ENCODE data around the gene TEN1. TPM values are rescaled to one million over a fixed set of nuclear protein-coding genes. Genes with fewer than 3 reads are reported as not detected.

Gene TEN1
- total and polyA plus RNA-seq, 2 donors, result 13.9 to 16.2 TPM

- 77% methylated on average over 4 of the region's 4 CpGs for WGBS
- H3K4me3 ChIP-seq (ENCODE audit: low read depth, low read length), result no peak overlapping the region
- H3K27ac ChIP-seq (ENCODE audit: low read depth), result no peak overlapping the region
- no peaks in the 10 kb centered on the region for H3K4me1 ChIP-seq (ENCODE audit: insufficient read depth)
- DNase-seq (ENCODE audit: extremely low spot score), result no peak
- H3K36me3 ChIP-seq (ENCODE audit: insufficient read depth), result no peaks in the 10 kb centered on the region
These were observed 8.0 kb downstream of the TEN1 start for GRCh38 chr17:75987041-75987440.

- 89% methylated on average over 9 of the region's 9 CpGs for WGBS
- H3K36me3 ChIP-seq (ENCODE audit: insufficient read depth), result no peaks in the 10 kb centered on the region
- no peaks in the 10 kb centered on the region for H3K4me1 ChIP-seq (ENCODE audit: insufficient read depth)
These were observed 12.4 kb downstream of the TEN1 start for GRCh38 chr17:75991396-75991795.

GRCh38 chr17:75994802-75995370, 15.8 kb downstream of the TEN1 start:
- no peak overlapping the region for H3K4me3 ChIP-seq (ENCODE audit: low read depth, low read length)
- H3K4me1 ChIP-seq (ENCODE audit: insufficient read depth), result no peaks in the 10 kb centered on the region
- DNase-seq (ENCODE audit: extremely low spot score), result no peak
- WGBS, result 94% methylated on average over 5 of the region's 5 CpGs
- H3K27ac ChIP-seq (ENCODE audit: low read depth), result no peak overlapping the region
- H3K36me3 ChIP-seq (ENCODE audit: insufficient read depth), result no peaks in the 10 kb centered on the region

More at GRCh38 chr17:75991396-75991795, 12.4 kb downstream of the TEN1 start:
- no peak for DNase-seq (ENCODE audit: extremely low spot score)
- H3K4me3 ChIP-seq (ENCODE audit: low read depth, low read length), result no peak overlapping the region
- H3K27ac ChIP-seq (ENCODE audit: low read depth), result no peak overlapping the region

GRCh38 chr17:75995385-75995925, 16.4 kb downstream of the TEN1 start:
- Histone ChIP-seq H3K27ac (ENCODE audit: low read depth) (no peak overlapping the region), H3K4me3 (ENCODE audit: low read depth, low read length) (no peak overlapping the region), H3K4me1 (ENCODE audit: insufficient read depth) (no peaks in the 10 kb centered on the region), H3K36me3 (ENCODE audit: insufficient read depth) (no peaks in the 10 kb centered on the region)
- WGBS, result 95% methylated on average over 7 of the region's 7 CpGs
- no peak for DNase-seq (ENCODE audit: extremely low spot score)

DNA sequence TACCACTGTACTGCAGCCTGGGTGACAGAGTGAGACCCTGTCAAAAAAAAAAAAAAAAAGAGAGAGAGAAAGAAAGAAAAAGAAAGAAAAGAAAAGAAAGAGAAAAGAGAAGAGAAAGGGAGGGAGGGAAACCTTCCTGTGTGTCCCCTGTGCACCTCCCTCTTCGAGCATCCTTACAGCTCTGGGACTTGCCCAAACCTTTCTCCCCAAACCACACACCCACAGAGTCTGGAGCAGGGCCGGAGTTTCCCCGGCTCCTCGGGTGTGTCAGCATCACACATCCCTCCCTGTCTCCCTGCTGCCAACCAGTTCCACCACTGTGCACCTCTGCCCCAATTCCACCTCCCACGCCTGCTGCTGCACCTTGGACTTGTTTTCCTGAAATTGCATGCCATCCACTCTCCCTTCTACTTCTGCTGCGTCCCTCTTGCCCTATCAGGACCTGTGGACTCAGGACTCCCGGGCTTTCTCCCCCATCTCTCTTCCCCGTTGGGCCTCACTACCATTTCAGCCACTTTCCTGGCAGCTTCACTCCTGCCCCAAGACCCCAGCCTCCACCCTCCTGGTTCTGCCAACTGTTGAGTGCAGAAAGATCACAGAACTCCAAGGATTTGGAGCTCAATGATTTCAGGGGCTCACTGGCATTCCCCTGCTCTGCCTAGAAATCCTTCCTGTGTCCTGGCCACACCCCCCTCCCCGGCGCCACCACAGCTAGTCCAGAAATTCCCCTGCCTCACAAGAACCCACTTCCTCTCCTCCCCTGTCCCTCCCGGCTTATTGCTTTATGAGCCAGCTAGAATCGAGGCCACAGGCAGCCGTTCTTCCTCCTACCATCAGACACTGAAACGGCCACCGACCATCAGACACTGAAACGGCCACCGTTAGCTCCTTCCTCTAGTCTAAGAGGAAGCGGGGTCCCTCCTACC, 17.9 kb downstream of the TEN1 start:
- no peak for DNase-seq (ENCODE audit: extremely low spot score)
- no peaks in the 10 kb centered on the region for H3K36me3 ChIP-seq (ENCODE audit: insufficient read depth)
- 33% methylated on average over 18 of the region's 18 CpGs for WGBS
- H3K4me3 ChIP-seq (ENCODE audit: low read depth, low read length), result no peak overlapping the region
- H3K4me1 ChIP-seq (ENCODE audit: insufficient read depth), result no peaks in the 10 kb centered on the region
- peak overlapping the region; percentile 80 for H3K27ac ChIP-seq (ENCODE audit: low read depth)

DNA sequence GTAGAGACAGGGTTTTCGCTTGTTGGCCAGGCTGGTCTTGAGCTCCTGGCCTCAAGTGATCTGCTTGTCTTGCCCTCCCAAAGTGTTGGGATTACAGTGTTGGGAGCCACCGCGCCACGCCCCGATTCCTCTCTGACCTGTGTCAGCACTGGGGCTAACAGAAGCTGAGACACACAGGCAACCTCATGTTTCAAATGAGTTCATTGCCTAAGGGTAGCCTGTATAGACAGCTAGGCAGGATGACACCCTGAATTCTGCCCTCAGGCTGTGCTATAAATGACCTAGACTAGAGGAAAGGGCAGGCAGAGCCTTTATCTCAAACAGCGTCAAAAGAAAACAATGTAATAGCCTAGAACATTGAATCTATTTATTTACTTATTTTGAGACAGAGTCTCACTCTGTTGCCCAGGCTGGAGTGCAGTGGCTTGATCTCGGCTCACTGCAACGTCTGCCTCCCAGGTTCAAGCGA, 19.3 kb downstream of the TEN1 start:
- DNase-seq (ENCODE audit: extremely low spot score), result no peak
- 92% methylated on average over 9 of the region's 9 CpGs for WGBS
- Histone ChIP-seq H3K4me3 (ENCODE audit: low read depth, low read length) (no peak overlapping the region), H3K4me1 (ENCODE audit: insufficient read depth) (no peaks in the 10 kb centered on the region), H3K36me3 (ENCODE audit: insufficient read depth) (no peaks in the 10 kb centered on the region), H3K27ac (ENCODE audit: low read depth) (no peak overlapping the region)

DNA sequence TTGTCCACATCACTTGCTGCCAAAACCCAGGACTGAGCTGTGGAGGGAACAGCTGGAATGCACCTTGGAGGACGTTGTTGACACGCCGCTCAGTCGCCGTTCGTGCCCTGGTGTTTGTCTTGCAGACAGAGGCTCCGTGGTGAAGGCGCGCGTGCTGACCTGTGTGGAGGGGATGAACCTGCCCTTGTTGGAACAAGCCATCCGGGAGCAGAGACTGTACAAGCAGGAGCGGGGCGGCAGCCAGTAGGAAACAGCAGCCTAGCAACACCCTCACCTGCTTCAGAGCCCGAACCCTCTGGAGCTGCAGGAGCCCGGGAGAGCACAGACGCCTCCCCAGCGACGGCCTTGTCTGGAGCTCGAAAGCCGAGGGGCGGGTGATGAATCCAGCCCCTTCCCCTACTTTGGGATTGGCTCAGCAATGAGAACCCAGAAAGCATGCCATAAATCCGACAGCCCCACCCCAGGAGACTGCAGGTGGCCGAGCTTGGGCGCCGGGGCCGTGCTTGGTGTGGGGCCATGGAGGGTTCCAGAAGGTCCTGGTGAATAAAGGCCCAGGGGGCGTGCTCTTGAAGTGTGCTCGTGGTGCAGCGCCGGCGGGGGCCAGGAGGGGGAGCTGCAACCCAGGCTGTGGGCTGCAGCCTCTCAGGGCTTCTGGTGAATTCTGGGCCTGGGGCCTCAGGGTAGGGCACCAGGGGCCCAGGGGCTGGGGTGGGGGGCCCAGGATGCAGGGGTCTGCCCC, 21.1 kb downstream of the TEN1 start:
- WGBS, result 70% methylated on average over 31 of the region's 31 CpGs
- Histone ChIP-seq H3K4me1 (ENCODE audit: insufficient read depth) (no peaks in the 10 kb centered on the region), H3K27ac (ENCODE audit: low read depth) (peak overlapping the region; percentile 16), H3K4me3 (ENCODE audit: low read depth, low read length) (no peak overlapping the region), H3K36me3 (ENCODE audit: insufficient read depth) (no peaks in the 10 kb centered on the region)
- DNase-seq (ENCODE audit: extremely low spot score), result no peak

DNA sequence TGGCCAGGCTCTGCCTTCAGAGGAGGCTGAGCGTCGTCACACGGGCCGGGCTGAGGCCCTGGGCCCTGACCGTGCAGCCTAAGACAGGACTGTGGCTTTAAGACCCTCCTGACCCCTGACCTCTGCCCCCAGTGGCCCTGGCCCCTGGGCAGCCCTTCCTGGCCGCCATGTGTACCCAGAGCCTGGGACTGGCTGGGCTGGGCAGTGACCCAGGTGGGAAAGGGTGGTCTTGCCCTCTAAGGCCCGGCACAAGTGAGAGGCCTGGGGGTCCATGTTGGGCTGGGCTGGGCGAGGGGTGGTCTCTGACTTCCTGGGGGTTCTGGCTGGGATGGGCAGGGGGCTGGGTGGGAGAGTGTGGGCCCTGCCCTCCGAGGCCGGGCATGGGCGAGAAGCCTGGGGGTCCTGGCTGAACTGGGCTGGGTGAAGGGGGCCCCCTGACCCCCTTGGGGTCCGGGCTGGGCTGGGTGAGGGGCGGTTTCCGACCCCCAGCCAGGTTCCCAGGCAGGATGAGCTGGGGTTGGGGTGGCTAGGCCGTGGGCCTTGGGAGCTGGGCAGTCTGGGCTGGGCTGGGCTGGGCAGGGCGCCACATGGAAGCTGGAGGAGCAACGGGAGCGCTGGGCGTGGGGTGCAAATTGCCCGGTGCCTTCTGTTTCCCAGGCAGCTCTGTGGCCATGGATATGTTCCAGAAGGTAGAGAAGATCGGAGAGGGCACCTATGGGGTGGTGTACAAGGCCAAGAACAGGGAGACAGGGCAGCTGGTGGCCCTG, 21.9 kb downstream of the TEN1 start, which contains the start of gene CDK3:
Gene CDK3, plus strand, starts transcription at position 101 of the 767 bp plus-strand sequence. Its CDS starts 571 bp downstream, at position 672.
- no peaks in the 10 kb centered on the region for H3K4me1 ChIP-seq (ENCODE audit: insufficient read depth)
- no peak for DNase-seq (ENCODE audit: extremely low spot score)
- no peak within 1 kb of the TSS for H3K4me3 ChIP-seq (ENCODE audit: low read depth, low read length)
- H3K27ac ChIP-seq (ENCODE audit: low read depth), result peak within 1 kb of the TSS; percentile 27
- 87% methylated on average over 21 of the region's 21 CpGs for WGBS
- no peaks in the 10 kb centered on the region for H3K36me3 ChIP-seq (ENCODE audit: insufficient read depth)

DNA sequence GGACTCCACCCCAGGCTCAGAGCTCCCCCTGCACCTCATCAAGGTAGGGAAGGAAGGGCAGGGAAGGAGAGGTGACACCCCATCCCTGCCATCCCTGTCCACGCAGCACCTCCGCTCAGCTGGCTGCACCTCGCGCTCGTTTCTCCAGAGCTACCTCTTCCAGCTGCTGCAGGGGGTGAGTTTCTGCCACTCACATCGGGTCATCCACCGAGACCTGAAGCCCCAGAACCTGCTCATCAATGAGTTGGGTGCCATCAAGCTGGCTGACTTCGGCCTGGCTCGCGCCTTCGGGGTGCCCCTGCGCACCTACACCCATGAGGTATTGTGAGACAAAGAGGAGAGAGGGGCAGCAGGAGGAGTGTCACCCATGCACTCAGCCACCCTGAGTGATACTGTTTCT, 23.1 kb downstream of the TEN1 start:
- DNase-seq (ENCODE audit: extremely low spot score), result no peak

GRCh38 chr17:76003915-76004314, 24.9 kb downstream of the TEN1 start:
- Histone ChIP-seq H3K27ac (ENCODE audit: low read depth) (no peak overlapping the region), H3K4me3 (ENCODE audit: low read depth, low read length) (no peak overlapping the region), H3K4me1 (ENCODE audit: insufficient read depth) (no peaks in the 10 kb centered on the region), H3K36me3 (ENCODE audit: insufficient read depth) (no peaks in the 10 kb centered on the region)
- WGBS, result 83% methylated on average over 6 of the region's 6 CpGs
- no peak for DNase-seq (ENCODE audit: extremely low spot score)

More for the DNA sequence above, 23.1 kb downstream of the TEN1 start:
- H3K4me1 ChIP-seq (ENCODE audit: insufficient read depth), result no peaks in the 10 kb centered on the region
- H3K36me3 ChIP-seq (ENCODE audit: insufficient read depth), result no peaks in the 10 kb centered on the region
- no peak overlapping the region for H3K4me3 ChIP-seq (ENCODE audit: low read depth, low read length)
- 96% methylated on average over 12 of the region's 12 CpGs for WGBS
- no peak overlapping the region for H3K27ac ChIP-seq (ENCODE audit: low read depth)

- no peaks in the 10 kb centered on the region for H3K36me3 ChIP-seq (ENCODE audit: insufficient read depth)
- 68% methylated on average over 8 of the region's 8 CpGs for WGBS
- DNase-seq (ENCODE audit: extremely low spot score), result no peak
- H3K4me1 ChIP-seq (ENCODE audit: insufficient read depth), result no peaks in the 10 kb centered on the region
- H3K27ac ChIP-seq (ENCODE audit: low read depth), result no peak overlapping the region
- H3K4me3 ChIP-seq (ENCODE audit: low read depth, low read length), result no peak overlapping the region
These were observed 25.8 kb downstream of the TEN1 start for GRCh38 chr17:76004750-76005262.

DNA sequence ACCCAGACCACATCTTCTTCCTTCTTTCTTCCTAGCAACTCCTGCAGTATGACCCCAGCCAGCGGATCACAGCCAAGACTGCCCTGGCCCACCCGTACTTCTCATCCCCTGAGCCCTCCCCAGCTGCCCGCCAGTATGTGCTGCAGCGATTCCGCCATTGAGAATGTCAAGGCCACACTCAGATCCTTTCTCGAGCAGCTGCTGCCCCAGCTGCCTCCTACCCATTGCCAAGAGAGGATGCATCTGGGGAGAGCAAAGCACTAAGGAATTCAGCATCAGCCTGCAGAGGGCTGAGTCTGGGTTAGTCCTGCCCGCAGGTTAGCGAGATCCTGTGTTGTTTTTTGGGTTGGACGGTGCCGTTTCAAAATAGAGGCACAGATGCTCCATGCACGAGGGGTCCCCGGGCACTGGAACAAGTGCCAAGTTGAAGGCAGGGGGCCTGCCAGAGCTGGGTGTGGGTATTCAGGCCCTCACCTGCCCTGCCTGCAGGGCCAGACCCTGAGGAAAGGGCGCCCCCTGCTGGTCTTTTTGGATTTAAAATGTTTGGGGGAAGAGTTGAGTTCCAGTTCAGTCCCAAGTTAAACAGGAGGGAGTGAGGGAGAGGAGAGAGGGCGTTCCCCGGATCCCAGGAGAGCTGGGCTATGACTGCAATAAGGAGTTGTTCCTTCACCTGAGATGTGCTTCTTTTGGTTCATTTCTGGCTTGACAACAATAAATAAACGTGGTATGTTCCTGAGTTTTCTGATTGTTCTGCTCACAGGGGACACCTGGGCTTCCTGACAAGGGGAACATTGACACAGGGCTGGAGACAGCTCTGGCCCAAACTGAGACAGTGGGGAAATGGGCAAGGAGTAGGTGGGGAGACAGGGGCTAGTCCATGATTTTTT, 26.5 kb downstream of the TEN1 start:
- DNase-seq (ENCODE audit: extremely low spot score), result no peak
- Histone ChIP-seq H3K27ac (ENCODE audit: low read depth) (no peak overlapping the region), H3K36me3 (ENCODE audit: insufficient read depth) (no peaks in the 10 kb centered on the region), H3K4me3 (ENCODE audit: low read depth, low read length) (no peak overlapping the region), H3K4me1 (ENCODE audit: insufficient read depth) (no peaks in the 10 kb centered on the region)
- WGBS, result 45% methylated on average over 16 of the region's 16 CpGs
